ENCODE measurements around the gene NAA11.

NAA11 gene

GRCh38 chr4:79357365-79357764, 31.5 kb upstream of the NAA11 start:
- no peaks in the 10 kb centered on the region for H3K27me3 ChIP-seq (ENCODE audit: insufficient read depth, low read length, poor library complexity)
- no peak overlapping the region for H2AFZ ChIP-seq (ENCODE audit: low read depth, low read length)
- no peaks in the 10 kb centered on the region for H3K36me3 ChIP-seq (ENCODE audit: insufficient read depth, low read length)
- H3K4me2 ChIP-seq (ENCODE audit: insufficient read depth, low read length) = no peak overlapping the region
- DNase-seq = no peak
- H3K4me1 ChIP-seq (ENCODE audit: insufficient read depth, low read length) = peaks cover 10% of the 10 kb centered on the region
- no peak for TF ChIP-seq EZH2 (IDR thresholded peaks at IDR 0.05; ENCODE audit: borderline replicate concordance, low read depth, low read length, severe bottlenecking)
- TF ChIP-seq CTCF (IDR thresholded peaks at IDR 0.05; ENCODE audit: borderline replicate concordance, extremely low read depth, low read length, poor library complexity, severe bottlenecking) = no peak
- ATAC-seq (ENCODE audit: insufficient read depth, low read depth) = no peak
- no peak overlapping the region for H3K4me3 ChIP-seq (ENCODE audit: low read depth in 1 of 2, low read length in 2 of 2)
- no peaks in the 10 kb centered on the region for H3K9me3 ChIP-seq (ENCODE audit: insufficient read depth, low read length, severe bottlenecking)
- H3K79me2 ChIP-seq (ENCODE audit: insufficient read depth, low read length) = no peaks in the 10 kb centered on the region
- no peaks in the 10 kb centered on the region for H4K20me1 ChIP-seq (ENCODE audit: insufficient read depth, low read length)
- H3K27ac ChIP-seq (ENCODE audit: low read length) = no peak overlapping the region
- H3K9ac ChIP-seq (ENCODE audit: low read depth, low read length) = no peak overlapping the region

- Histone ChIP-seq H3K27me3 (ENCODE audit: insufficient read depth, low read length, poor library complexity) (no peaks in the 10 kb centered on the region), H3K4me1 (ENCODE audit: insufficient read depth, low read length) (peaks cover 19% of the 10 kb centered on the region), H3K36me3 (ENCODE audit: insufficient read depth, low read length) (no peaks in the 10 kb centered on the region), H3K9ac (ENCODE audit: low read depth, low read length) (no peak overlapping the region), H3K4me2 (ENCODE audit: insufficient read depth, low read length) (peak overlapping the region; percentile 32), H2AFZ (ENCODE audit: low read depth, low read length) (peak overlapping the region; percentile 70), H3K4me3 (ENCODE audit: low read depth in 1 of 2, low read length in 2 of 2) (no peak overlapping the region), H3K9me3 (ENCODE audit: insufficient read depth, low read length, severe bottlenecking) (peaks cover 2% of the 10 kb centered on the region), H3K27ac (ENCODE audit: low read length) (no peak overlapping the region), H3K79me2 (ENCODE audit: insufficient read depth, low read length) (no peaks in the 10 kb centered on the region), H4K20me1 (ENCODE audit: insufficient read depth, low read length) (no peaks in the 10 kb centered on the region)
- ATAC-seq (ENCODE audit: insufficient read depth, low read depth) (peak; percentile 56), DNase-seq (no peak)
- TF ChIP-seq EZH2 (IDR thresholded peaks at IDR 0.05; ENCODE audit: borderline replicate concordance, low read depth, low read length, severe bottlenecking) = no peak
- no peak for TF ChIP-seq CTCF (IDR thresholded peaks at IDR 0.05; ENCODE audit: borderline replicate concordance, extremely low read depth, low read length, poor library complexity, severe bottlenecking)
Measured at GRCh38 chr4:79353075-79353474, 27.2 kb upstream of the NAA11 start.

- H3K4me3 ChIP-seq (ENCODE audit: low read depth in 1 of 2, low read length in 2 of 2) = no peak overlapping the region
- ATAC-seq (ENCODE audit: insufficient read depth, low read depth) (no peak), DNase-seq (no peak)
- H3K27me3 ChIP-seq (ENCODE audit: insufficient read depth, low read length, poor library complexity) = no peaks in the 10 kb centered on the region
- no peak overlapping the region for H3K27ac ChIP-seq (ENCODE audit: low read length)
- no peaks in the 10 kb centered on the region for H4K20me1 ChIP-seq (ENCODE audit: insufficient read depth, low read length)
- H3K9me3 ChIP-seq (ENCODE audit: insufficient read depth, low read length, severe bottlenecking) = peaks cover 2% of the 10 kb centered on the region
- H3K9ac ChIP-seq (ENCODE audit: low read depth, low read length) = no peak overlapping the region
- no peak overlapping the region for H3K4me2 ChIP-seq (ENCODE audit: insufficient read depth, low read length)
- no peaks in the 10 kb centered on the region for H3K36me3 ChIP-seq (ENCODE audit: insufficient read depth, low read length)
- TF ChIP-seq EZH2 (IDR thresholded peaks at IDR 0.05; ENCODE audit: borderline replicate concordance, low read depth, low read length, severe bottlenecking) (no peak), CTCF (IDR thresholded peaks at IDR 0.05; ENCODE audit: borderline replicate concordance, extremely low read depth, low read length, poor library complexity, severe bottlenecking) (no peak)
- H3K4me1 ChIP-seq (ENCODE audit: insufficient read depth, low read length) = peaks cover 19% of the 10 kb centered on the region
- H3K79me2 ChIP-seq (ENCODE audit: insufficient read depth, low read length) = no peaks in the 10 kb centered on the region
- no peak overlapping the region for H2AFZ ChIP-seq (ENCODE audit: low read depth, low read length)
Measured at GRCh38 chr4:79348405-79348804, 22.5 kb upstream of the NAA11 start.
